Putamen (tissue), 1 donor: Measurements from ENCODE around the gene SUMO3.

ENCODE experiments used
- DNase-seq: peaks from one replicate; pipeline ENCODE4 v3.0.0-alpha.2; 2016; ENCODE audit warnings: low spot score

The SUMO3 gene

GRCh38 chr21:44758781-44759627 lies 58.9 kb downstream of the SUMO3 start:
- DNase-seq: no peak

GRCh38 chr21:44758141-44758561 lies 59.7 kb downstream of the SUMO3 start:
- DNase-seq: no peak

DNA sequence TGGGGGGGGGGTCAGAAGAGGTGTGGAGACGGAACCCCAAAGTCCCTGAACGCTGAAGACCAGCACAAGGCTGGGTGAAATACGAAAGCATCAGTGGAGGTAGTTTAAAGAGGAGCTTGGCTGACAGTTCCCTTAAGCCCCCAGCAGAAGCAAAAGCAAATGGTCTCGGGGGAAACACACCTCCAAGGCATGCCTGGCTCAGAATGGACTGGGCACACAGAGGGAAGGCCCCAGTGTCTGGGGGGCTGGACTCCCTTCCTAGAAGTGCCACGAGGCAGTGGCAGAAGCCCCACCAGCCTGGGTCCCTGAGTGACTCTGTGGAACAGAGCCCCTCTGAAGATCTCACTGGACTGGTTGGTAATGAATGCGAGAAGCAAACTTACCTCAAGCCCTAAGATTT lies 60.1 kb downstream of the SUMO3 start:
- no peak for DNase-seq

DNA sequence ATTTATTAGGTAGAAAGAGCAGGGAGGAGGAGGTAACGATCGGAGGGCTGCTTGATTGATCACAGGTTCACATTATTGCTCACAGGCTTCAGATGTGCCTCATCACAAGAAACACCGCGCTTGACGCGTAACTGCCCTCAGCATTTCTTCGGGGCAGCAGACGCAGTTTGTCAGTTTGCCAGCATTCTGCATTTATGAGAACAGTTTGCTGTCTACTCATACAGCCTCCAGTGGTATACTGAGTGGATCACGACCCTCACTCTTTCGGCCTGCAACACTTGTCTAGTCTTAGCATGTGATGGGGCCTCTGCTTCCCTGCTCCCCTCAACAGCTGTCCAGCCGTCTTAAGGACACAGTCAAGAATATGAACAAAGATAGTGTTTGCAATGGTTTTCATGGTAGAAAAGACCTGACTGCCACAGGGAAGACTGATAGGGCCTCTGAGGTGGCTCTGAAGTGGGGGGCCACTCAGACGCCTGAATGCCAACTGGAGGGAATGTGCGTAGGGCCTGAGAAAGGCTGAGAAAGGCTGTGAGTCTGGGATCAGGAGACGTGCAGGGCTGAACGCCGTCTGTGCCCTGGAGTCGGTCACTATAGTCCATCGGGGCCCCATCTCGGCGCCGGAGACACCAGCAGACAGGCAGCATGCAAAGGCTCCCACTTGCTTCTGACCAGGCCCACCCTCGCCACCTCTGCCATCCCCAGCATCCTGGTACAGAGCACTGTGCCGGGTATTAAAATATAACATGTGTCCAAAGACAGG lies 61.3 kb downstream of the SUMO3 start:
- no peak for DNase-seq
